GM12864 (cell line): ENCODE data around the gene CELSR1.
A peak's percentile ranks its signal among the peaks of the same experiment; 100 is the strongest.

Experiments used
- DNase-seq: peaks from one replicate; pipeline ENCODE4 v3.0.0-alpha.2; 2011; ENCODE audit warnings: low read depth
- H3K4me3 ChIP-seq: 2 replicates; pipeline ENCODE4 v1.5.1; 2011; ENCODE audit warnings: mild to moderate bottlenecking, low read depth, low read length, control low read depth
- TF ChIP-seq, protein P1 (sequence below): IDR thresholded peaks from 2 replicates; pipeline ENCODE4 v1.5.1; 2011; ENCODE audit warnings: low read depth, mild to moderate bottlenecking, moderate library complexity, low read length, control low read depth, inconsistent platforms; ENCODE audit errors: missing control alignments

CELSR1 gene

DNA sequence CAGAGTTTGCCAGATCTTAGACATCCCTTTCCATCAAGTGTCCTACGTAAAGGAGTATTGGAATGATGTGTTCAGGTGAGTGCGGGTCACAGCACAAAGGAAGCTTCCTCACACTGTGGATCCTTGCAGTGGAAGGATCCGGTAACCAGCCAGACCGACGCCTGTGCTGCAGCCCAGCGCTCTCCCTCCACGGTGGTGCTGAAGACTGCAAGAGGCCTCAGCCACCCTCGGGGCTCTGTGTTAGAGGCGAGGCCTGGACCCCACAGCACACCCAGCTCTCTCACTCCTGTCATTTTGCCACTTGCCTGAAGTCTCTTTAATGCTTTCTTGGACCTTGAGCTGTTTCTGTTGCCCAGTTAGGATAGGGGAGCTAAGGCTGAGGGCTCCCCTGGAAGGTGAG lies 199.6 kb downstream of the CELSR1 start:
- TF ChIP-seq, protein P1, sequence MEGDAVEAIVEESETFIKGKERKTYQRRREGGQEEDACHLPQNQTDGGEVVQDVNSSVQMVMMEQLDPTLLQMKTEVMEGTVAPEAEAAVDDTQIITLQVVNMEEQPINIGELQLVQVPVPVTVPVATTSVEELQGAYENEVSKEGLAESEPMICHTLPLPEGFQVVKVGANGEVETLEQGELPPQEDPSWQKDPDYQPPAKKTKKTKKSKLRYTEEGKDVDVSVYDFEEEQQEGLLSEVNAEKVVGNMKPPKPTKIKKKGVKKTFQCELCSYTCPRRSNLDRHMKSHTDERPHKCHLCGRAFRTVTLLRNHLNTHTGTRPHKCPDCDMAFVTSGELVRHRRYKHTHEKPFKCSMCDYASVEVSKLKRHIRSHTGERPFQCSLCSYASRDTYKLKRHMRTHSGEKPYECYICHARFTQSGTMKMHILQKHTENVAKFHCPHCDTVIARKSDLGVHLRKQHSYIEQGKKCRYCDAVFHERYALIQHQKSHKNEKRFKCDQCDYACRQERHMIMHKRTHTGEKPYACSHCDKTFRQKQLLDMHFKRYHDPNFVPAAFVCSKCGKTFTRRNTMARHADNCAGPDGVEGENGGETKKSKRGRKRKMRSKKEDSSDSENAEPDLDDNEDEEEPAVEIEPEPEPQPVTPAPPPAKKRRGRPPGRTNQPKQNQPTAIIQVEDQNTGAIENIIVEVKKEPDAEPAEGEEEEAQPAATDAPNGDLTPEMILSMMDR, result no peak
- H3K4me3 ChIP-seq, result no peak overlapping the region
- no peak for DNase-seq

- TF ChIP-seq, protein P1, result no peak
- no peak for DNase-seq
- H3K4me3 ChIP-seq, result peak overlapping the region; percentile 87
Observed at GRCh38 chr22:46336119-46337078, 201.0 kb downstream of the CELSR1 start.

GRCh38 chr22:46335201-46336118 lies 202.0 kb downstream of the CELSR1 start, which contains the start of gene TRMU:
TRMU (plus strand) TSS chr22:46335714; CDS start chr22:46335765, 51 bp downstream.
- peak within 1 kb of the TSS; percentile 87 for H3K4me3 ChIP-seq
- TF ChIP-seq, protein P1, result no peak
- DNase-seq, result peak; percentile 52

- TF ChIP-seq, protein P1, result no peak
- no peak for DNase-seq
Observed at GRCh38 chr22:46331496-46331895, 205.9 kb downstream of the CELSR1 start.

GRCh38 chr22:46330426-46330825 lies 207.0 kb downstream of the CELSR1 start:
- no peak for DNase-seq
- TF ChIP-seq, protein P1, result no peak
- no peak overlapping the region for H3K4me3 ChIP-seq

More at GRCh38 chr22:46331496-46331895, 205.9 kb downstream of the CELSR1 start:
- H3K4me3 ChIP-seq, result no peak overlapping the region

GRCh38 chr22:46329616-46330015 lies 207.8 kb downstream of the CELSR1 start:
- TF ChIP-seq, protein P1, result no peak
- H3K4me3 ChIP-seq, result no peak overlapping the region
- no peak for DNase-seq
